SK-N-SH treated with all-trans-retinoic acid at 6 μM for 48 hours (cell line): ENCODE data around the gene ITGA3.

ENCODE experiments used
- ATAC-seq: fragments of 200-7000 bp; cut with Tn5 transposase; 3 replicates; pipeline ENCODE4 v1.9.1; 2020; ENCODE audit warnings: mild to moderate bottlenecking, moderate library complexity
- ARNTL ChIP-seq: fragments of 450-650 bp; formaldehyde crosslinking; IDR thresholded peaks from 2 replicates; pipeline ENCODE4 v1.5.0; 2020; ENCODE audit warnings: low read depth, mild to moderate bottlenecking, moderate library complexity, borderline replicate concordance
- BACH2 ChIP-seq: fragments of 250-450 bp; sonication (Bioruptor Pico); IDR thresholded peaks from 2 replicates; pipeline ENCODE4 v1.9.0; 2021; ENCODE audit warnings: mild to moderate bottlenecking, borderline replicate concordance
- CREB5 ChIP-seq: fragments of 250-450 bp; sonication (Bioruptor Pico); IDR thresholded peaks from 2 replicates; pipeline ENCODE4 v1.5.1; 2020; ENCODE audit warnings: low read depth, mild to moderate bottlenecking, moderate library complexity
- CSDC2 ChIP-seq: fragments of 250-450 bp; sonication (Bioruptor Pico); IDR thresholded peaks from 2 replicates; pipeline ENCODE4 v1.5.0; 2020; ENCODE audit warnings: mild to moderate bottlenecking, moderate library complexity
- CSRNP3 ChIP-seq: fragments of 250-450 bp; sonication (Bioruptor Pico); IDR thresholded peaks from 2 replicates; pipeline ENCODE4 v1.5.1; 2021; ENCODE audit warnings: mild to moderate bottlenecking, moderate library complexity
- GLIS3 ChIP-seq: fragments of 250-450 bp; sonication (Bioruptor Pico); IDR thresholded peaks from 2 replicates; pipeline ENCODE4 v1.5.0; 2020; ENCODE audit warnings: mild to moderate bottlenecking, moderate library complexity
- OSR1 ChIP-seq: fragments of 250-450 bp; sonication (Bioruptor Pico); IDR thresholded peaks from 2 replicates; pipeline ENCODE4 v1.8.0; 2022; ENCODE audit warnings: moderate library complexity, mild to moderate bottlenecking, inconsistent platforms
- PPARA ChIP-seq: fragments of 250-450 bp; sonication (Bioruptor Pico); IDR thresholded peaks from 2 replicates; pipeline ENCODE4 v1.5.0; 2020; ENCODE audit warnings: mild to moderate bottlenecking, borderline replicate concordance
- RARB ChIP-seq: fragments of 250-450 bp; sonication (Bioruptor Pico); IDR thresholded peaks from 2 replicates; pipeline ENCODE4 v1.8.0; 2021; ENCODE audit warnings: mild to moderate bottlenecking, moderate library complexity
- SNAI2 ChIP-seq: fragments of 250-450 bp; sonication (Bioruptor Pico); IDR thresholded peaks from 2 replicates; pipeline ENCODE4 v1.5.0; 2020; ENCODE audit warnings: mild to moderate bottlenecking, moderate library complexity
- TCF4 ChIP-seq: fragments of 250-450 bp; sonication (Bioruptor Pico); IDR thresholded peaks from 2 replicates; pipeline ENCODE4 v1.8.0; 2021; ENCODE audit warnings: mild to moderate bottlenecking, moderate library complexity, borderline replicate concordance
- TSHZ2 ChIP-seq: fragments of 250-450 bp; sonication (Bioruptor Pico); IDR thresholded peaks from 2 replicates; pipeline ENCODE4 v1.5.0; 2020; ENCODE audit warnings: mild to moderate bottlenecking, moderate library complexity
- ZFP3 ChIP-seq: fragments of 250-450 bp; sonication (Bioruptor Pico); IDR thresholded peaks from 2 replicates; pipeline ENCODE4 v1.5.0; 2020; ENCODE audit warnings: mild to moderate bottlenecking, moderate library complexity
- ZFP30 ChIP-seq: fragments of 450-650 bp; formaldehyde crosslinking; IDR thresholded peaks from 2 replicates; pipeline ENCODE4 v1.5.0; 2022; ENCODE audit warnings: mild to moderate bottlenecking, moderate library complexity
- ZNF565 ChIP-seq: fragments of 450-650 bp; formaldehyde crosslinking; conservative IDR thresholded peaks from 2 replicates; pipeline ENCODE4 v1.5.0; 2020; ENCODE audit warnings: low read depth, mild to moderate bottlenecking, moderate library complexity
- ZNF70 ChIP-seq: fragments of 450-650 bp; formaldehyde crosslinking; IDR thresholded peaks from 2 replicates; pipeline ENCODE4 v1.5.0; 2020; ENCODE audit warnings: mild to moderate bottlenecking, moderate library complexity
- ZNF8 ChIP-seq: fragments of 450-650 bp; formaldehyde crosslinking; IDR thresholded peaks from 2 replicates; pipeline ENCODE4 v1.5.0; 2020; ENCODE audit warnings: mild to moderate bottlenecking, moderate library complexity
- TF ChIP-seq, protein P1 (sequence below): fragments of 250-450 bp; sonication (Bioruptor Pico); IDR thresholded peaks from 2 replicates; pipeline ENCODE4 v1.8.0; 2021; ENCODE audit warnings: low read depth, mild to moderate bottlenecking, moderate library complexity, borderline replicate concordance
- TF ChIP-seq, protein P2 (sequence below): fragments of 250-450 bp; sonication (Bioruptor Pico); IDR thresholded peaks from 2 replicates; pipeline ENCODE4 v1.8.0; 2020; ENCODE audit warnings: mild to moderate bottlenecking, moderate library complexity, borderline replicate concordance

ITGA3 gene

DNA sequence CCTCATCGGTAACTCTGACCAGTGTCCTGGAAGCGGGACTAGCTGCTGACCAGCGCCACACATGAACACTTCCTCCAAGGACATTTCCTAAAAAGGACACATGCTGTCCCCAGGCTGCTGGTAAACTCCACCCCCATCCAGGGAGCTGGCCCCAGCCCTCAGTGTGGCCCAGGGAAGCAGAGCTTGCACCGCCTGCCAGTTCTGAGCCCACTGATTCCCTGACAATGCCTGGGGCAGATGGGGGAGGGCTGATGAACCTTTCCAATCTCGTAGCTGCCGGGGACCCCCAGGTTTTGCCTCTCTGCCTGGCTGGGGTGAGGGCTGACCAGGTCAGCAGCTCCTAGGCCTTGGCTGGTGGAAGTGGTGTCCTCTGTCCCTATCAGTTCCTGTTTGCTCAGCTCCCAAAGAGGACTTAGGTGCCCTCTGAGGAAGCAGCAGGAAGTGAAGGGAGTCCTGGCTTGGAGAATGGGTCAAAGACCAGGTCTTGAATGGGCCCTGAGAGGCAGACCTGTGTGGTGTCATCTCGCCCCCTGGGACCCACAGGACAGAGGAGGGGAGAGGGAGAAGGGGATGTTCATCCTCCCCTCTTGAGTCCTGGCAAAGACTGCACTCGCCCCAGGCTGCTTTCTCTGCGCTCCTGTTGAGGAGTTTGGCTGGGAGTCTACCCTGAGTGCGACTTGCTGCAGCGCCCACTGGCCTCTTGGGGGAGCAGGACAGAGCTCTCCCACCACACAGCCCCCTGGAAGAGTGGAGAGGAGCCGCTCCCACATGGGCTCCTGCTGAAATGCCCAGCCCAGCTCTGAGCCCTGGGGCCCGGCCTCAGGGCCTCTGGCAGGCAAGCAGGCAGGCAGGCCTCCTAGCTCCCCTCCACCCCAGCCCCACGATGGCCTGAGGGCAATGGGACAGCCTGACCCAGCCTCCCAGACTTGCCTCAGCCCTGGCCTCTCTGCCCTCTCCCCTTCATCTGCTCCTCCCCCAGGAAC, 56.1 kb downstream of the ITGA3 start:
- peak; percentile 6 for ATAC-seq
- TF ChIP-seq RARB (CRISPR knock-in tag) (no peak), ZNF70 (0 out of 2 replicates have a peak, but pooled peaks have one; percentile 0)

DNA sequence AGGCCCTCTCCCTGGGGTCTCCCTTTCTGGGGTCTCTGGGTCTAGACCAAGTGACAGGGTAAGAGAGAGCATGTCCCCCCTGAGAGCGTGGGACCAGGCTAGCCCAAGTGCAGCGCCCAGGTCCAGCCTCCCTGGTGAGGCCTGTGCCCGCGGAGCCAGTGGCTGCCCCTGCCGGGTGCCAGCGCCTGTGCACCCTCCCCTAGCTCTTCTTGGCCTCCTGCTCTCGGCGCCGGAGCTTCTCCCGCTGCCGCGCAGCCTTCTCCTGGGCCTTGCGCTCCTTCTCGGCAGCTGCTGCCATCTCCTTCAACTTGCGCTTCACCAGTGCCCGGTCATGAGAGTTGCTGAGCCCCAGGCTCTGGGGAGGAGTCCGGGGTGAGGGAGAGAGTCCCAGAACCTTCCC, 56.8 kb downstream of the ITGA3 start:
- no peak for TF ChIP-seq PPARA (CRISPR knock-in tag)
- no peak for TF ChIP-seq ZNF70
- no peak for TF ChIP-seq TCF4 (CRISPR knock-in tag)
- no peak for TF ChIP-seq GLIS3 (CRISPR knock-in tag)
- TF ChIP-seq, protein P1, sequence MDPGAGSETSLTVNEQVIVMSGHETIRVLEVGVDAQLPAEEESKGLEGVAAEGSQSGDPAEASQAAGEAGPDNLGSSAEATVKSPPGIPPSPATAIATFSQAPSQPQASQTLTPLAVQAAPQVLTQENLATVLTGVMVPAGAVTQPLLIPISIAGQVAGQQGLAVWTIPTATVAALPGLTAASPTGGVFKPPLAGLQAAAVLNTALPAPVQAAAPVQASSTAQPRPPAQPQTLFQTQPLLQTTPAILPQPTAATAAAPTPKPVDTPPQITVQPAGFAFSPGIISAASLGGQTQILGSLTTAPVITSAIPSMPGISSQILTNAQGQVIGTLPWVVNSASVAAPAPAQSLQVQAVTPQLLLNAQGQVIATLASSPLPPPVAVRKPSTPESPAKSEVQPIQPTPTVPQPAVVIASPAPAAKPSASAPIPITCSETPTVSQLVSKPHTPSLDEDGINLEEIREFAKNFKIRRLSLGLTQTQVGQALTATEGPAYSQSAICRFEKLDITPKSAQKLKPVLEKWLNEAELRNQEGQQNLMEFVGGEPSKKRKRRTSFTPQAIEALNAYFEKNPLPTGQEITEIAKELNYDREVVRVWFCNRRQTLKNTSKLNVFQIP (CRISPR knock-in tag): no peak
- no peak for TF ChIP-seq ARNTL (CRISPR knock-in tag)
- no peak for TF ChIP-seq ZNF565 (CRISPR knock-in tag)
- no peak for TF ChIP-seq ZFP30 (CRISPR knock-in tag)
- TF ChIP-seq CREB5: no peak
- TF ChIP-seq OSR1 (CRISPR knock-in tag): no peak
- TF ChIP-seq, protein P2, sequence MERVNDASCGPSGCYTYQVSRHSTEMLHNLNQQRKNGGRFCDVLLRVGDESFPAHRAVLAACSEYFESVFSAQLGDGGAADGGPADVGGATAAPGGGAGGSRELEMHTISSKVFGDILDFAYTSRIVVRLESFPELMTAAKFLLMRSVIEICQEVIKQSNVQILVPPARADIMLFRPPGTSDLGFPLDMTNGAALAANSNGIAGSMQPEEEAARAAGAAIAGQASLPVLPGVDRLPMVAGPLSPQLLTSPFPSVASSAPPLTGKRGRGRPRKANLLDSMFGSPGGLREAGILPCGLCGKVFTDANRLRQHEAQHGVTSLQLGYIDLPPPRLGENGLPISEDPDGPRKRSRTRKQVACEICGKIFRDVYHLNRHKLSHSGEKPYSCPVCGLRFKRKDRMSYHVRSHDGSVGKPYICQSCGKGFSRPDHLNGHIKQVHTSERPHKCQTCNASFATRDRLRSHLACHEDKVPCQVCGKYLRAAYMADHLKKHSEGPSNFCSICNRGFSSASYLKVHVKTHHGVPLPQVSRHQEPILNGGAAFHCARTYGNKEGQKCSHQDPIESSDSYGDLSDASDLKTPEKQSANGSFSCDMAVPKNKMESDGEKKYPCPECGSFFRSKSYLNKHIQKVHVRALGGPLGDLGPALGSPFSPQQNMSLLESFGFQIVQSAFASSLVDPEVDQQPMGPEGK (CRISPR knock-in tag): no peak
- TF ChIP-seq CSRNP3 (CRISPR knock-in tag): no peak
- no peak for TF ChIP-seq ZNF8
- TF ChIP-seq CSDC2 (CRISPR knock-in tag): no peak
- TF ChIP-seq, all 23 proteins: peak for 0
- ATAC-seq: no peak; the same call in 2 of the 3 replicates

DNA sequence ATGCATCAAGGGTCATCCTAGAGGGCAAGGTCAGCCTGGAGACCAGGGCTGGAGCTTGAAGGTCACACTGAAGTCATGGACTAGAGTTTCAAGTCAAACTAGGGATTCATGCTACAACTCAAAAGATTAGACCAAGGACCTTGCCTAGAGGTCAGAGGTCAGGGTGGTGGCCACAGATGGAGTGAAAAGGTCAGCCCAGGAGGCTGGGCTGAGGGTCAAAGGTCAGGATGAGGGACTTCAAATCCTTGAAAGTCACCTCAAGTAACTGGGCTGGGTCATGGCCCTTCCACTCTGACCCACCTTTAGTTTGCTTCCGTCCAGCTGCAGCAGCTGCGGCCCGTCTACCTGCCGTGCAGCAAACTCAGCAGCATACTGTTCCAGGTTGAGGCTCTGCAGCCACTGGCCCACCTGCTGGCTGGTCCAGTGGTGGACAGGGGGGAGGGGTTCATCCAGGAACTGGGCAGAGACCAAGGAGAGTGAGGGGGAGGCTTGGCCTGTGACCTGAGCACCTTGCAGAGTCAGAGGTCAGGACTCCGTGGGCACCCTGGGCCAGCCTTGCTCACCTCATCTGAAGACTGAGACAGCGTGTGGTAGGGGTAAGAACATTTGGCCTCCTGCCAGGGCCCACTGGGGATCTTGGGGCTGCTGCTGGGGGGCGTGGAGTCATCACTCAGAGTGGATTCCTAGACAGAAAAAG, 57.9 kb downstream of the ITGA3 start:
- ATAC-seq: no peak
- TF ChIP-seq TSHZ2 (CRISPR knock-in tag) (no peak), CSDC2 (CRISPR knock-in tag) (no peak), RARB (CRISPR knock-in tag) (no peak), ZNF565 (CRISPR knock-in tag) (no peak), BACH2 (no peak), GLIS3 (CRISPR knock-in tag) (no peak), SNAI2 (CRISPR knock-in tag) (no peak), CSRNP3 (CRISPR knock-in tag) (no peak), TCF4 (CRISPR knock-in tag) (no peak), ZFP3 (CRISPR knock-in tag) (no peak), PPARA (CRISPR knock-in tag) (no peak), ZNF70 (no peak), ZFP30 (CRISPR knock-in tag) (no peak)
- TF ChIP-seq, protein P2 (CRISPR knock-in tag): no peak
- TF ChIP-seq, protein P1 (CRISPR knock-in tag): no peak
